Measurements from ENCODE around the gene EIF3D.

The EIF3D gene

GRCh38 chr22:36528795-36529751, at the start of gene EIF3D:
TSS of gene EIF3D (minus strand) at chr22:36529166. CDS start at chr22:36526121, 3,045 bp downstream.
- DNase-seq, result peak; percentile 94 to 97 (median 97)

GRCh38 chr22:36578619-36579018, 49.7 kb upstream of the EIF3D start:
- no peak for DNase-seq

- no peak for DNase-seq
Measured at GRCh38 chr22:36577019-36577418, 48.1 kb upstream of the EIF3D start.

- DNase-seq, result no peak
Measured at GRCh38 chr22:36574728-36575127, 45.8 kb upstream of the EIF3D start.

DNA sequence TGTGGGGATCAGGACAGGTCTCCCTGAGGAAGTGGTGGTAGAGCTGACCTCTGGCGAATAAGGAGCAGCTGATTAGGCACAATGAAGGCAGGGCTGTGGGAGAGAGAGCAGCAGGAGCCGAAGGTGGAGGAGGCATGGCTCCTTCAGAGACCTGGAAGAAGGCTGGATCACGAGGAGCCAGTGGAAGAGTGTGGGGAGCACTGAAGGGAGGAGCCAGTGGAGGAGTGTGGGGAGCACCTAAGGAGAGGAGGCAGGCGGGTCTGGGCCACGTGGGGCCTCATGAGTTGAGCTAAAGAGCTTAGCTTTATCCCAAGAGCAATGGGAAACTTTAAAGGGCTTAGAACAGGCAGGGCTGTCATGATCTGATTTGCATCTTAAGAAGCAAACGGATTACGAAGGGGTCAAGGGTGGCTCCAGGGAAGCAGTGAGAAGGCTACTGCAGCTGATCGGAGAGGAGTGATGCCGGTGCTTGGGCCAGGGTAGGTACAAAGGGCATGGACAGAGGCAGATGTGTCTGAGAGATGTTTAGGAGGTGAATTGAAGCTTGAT, 44.9 kb upstream of the EIF3D start:
- no peak for DNase-seq

GRCh38 chr22:36571991-36572390, 43.0 kb upstream of the EIF3D start:
- DNase-seq, result no peak

DNA sequence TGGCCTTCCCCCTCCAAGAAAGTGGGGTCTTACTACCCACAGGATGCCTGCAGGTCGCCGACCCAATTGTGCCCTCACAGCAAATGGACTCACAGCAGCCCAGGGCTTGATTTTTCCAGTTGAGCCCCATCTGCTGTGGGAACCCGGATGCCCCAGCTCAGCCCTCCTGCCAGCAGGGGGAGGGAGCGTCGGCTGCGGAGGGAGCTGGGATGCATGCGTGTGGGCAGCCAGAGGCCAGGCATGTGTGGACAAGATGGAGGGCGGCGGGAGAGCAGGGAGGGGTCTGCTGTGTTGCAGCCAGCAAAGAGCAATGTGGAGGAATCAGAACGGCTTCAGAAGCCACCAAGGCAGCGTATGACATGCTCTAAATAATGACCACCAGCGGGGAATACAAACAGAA, 41.0 kb upstream of the EIF3D start:
- no peak for DNase-seq

- DNase-seq, result no peak
Measured at GRCh38 chr22:36568846-36569245, 39.9 kb upstream of the EIF3D start.

GRCh38 chr22:36566720-36567119, 37.8 kb upstream of the EIF3D start:
- no peak for DNase-seq

DNA sequence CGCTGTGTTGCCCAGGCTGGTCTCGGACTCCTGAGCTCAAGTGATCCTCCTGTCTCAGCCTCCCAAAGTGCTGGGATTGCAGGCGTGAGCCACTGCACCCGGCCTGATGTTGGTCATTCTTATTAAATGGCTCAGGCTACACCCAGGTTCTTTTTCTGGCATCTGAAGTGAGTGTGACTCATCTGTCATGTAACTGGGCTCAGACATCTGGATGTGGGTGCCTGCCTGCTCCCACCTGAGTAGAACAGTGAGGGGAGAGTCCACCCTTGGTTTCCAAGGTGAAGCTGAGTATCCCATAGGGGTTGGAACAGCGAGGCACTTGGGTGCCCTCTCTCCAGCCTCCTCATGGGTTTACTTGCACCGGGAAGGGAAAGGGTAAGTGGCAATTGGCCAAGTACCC, 36.7 kb upstream of the EIF3D start:
- DNase-seq, result no peak

- DNase-seq, result no peak
Measured at GRCh38 chr22:36565159-36565507, 36.2 kb upstream of the EIF3D start.

DNA sequence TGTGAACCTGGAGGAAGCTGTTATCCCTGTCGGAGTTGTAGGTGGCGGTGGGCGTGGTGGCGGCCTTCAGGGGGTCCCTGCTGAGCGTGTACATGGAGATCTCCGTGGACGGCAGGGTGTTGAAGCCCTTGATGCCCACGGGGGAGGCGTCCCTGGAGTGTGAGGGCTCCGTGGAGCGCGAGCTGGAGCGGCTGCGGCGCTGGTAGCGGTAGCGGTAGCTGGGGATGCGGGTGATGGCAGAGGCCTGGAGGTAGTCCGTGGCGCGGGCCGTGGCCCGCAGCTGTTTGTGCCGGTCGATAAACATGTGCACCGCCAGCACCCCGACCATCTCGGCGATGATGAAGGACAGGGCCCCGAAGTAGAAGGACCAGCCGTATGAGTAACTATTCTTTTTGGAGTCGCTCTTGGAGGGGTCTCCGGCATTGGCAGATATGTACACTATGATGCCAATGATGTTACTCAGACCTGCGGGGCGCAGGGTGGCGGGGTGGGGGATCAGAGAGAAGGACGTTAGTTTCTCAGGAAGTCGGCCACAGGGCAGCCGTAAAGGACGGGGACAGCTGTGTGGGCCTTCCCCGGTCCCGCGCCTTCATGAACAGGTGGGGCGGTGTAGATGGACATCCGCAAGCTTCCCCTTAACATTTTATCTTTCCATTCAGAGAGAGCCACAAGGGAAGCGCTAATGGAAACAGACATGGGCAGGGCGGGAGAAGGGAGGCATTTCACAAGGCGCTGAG, 35.6 kb upstream of the EIF3D start:
- DNase-seq, result no peak

DNA sequence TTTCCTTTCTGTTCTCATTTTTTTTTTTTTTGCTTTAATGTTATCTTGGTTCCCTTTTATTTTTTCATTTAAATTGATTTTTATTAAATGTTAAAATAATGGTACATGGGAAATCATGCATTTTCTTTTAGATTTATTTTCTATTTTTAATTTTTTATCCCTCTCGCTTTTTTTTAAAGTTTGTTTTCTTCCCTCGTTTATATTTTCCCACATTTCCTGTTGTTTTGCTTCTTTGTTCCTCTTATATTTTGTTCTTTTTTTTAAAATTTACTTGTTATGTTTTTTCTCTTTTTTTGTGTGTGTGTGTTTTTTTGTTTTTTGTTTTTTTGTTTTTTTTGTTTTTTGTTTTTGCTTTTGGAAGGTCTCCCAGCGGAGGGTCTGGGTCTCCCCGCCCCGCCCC, 34.9 kb upstream of the EIF3D start:
- DNase-seq, result no peak

DNA sequence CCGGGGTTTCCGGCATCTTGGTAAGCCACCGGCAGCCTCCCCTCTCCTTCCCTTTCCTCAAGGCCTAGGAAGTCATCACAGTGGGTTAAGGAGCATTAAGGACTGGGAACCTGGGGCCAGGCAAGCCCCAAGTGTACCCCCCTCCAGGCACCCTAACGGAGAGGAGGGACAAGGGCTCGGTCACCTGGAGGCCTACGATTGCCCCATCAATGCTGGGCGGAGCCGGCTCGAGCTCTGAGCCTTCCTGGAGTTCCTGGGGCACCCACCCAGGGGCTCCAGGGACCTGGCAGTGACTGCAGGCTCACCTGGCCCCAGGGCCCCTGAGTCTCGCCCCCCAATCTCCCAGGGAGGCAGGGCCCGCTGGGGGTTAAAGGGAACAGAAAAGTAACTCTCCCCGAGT, 34.5 kb upstream of the EIF3D start:
- DNase-seq, result no peak

DNA sequence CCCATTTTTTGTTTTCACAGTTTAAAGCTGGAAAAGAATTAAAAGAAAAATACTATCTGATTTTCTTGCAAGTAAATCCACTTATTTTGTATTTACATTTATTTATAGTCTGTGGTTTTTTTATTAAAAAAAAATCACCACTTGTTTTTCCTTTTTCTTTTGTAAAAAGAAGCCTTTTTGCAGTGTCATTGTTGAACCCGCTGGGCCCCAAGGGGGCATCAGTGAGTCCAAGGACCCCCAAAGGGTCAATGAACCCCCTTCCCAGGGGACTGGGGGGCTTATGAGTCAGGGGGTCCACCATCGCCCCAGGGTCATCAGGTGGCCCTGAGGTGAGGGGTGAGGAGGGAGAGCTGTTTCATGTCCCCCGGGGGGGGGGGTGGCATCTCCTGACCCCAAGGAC, 34.0 kb upstream of the EIF3D start:
- DNase-seq, result no peak

GRCh38 chr22:36562261-36562835, 33.4 kb upstream of the EIF3D start:
- no peak for DNase-seq

DNA sequence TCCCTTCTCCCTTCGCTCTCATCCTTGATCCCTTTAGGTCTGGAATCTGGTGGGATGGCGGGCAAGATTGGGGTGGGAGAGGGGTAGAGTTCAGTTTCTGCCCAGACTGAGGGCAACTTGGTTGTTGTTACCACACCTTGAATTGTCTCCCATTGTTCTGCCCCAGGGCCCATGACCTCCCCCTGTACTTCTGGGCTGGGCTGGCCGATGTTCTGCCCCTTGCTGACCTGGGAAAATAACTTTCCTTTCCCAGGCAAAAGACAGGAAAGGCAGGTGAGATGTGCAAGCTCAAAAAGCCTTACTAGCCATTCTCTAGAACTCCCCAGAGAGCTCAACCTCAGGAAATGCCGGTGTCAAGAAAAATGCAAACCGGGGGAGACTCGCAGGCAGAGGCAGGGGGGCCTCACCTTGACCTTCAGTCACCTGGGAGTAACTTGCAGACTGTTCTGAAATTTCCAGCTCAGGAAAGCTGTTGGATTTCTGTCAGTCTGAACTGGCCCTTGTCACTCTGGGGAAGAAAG, 32.4 kb upstream of the EIF3D start:
- DNase-seq, result no peak

GRCh38 chr22:36560001-36560400, 31.0 kb upstream of the EIF3D start:
- DNase-seq, result no peak

DNA sequence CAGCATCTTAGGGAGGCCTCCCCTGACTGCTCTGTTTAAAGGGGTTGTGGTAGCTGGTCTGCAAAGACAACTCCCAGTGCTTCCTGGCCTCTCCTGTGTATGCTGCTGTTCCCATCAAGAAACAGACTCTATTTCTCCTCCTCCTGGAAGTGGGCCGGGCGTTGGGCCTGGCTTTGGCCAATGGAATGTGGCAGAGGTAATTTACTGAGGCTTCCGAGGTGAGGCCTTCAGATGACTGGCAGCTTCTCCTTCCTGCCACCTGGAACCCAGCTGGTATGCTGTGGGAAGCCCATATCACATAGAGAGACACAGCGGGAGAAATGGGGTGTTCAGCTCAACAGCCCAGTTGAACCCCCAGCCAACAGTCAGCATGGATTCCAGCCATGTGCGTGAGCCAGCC, 25.1 kb upstream of the EIF3D start:
- no peak for DNase-seq

DNA sequence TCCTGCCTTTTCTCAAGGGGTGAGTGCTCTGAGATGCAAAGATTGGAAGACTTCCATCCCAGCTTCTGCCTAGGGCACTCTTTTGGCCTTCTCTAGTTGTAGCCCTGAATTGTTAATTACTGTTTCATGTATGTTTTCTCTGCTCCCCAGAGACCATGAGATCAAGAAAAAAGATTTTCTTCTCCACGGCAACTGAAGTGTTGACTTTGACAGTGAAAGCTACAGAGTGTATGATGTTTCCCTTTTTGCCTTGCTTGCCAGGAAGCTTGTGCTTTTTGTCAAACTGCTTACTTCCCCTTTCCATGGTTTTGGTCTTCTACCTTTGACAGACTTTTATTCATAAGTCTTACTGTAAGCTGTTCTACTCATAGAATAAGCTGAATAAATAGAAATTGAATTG, 23.3 kb upstream of the EIF3D start:
- no peak for DNase-seq

DNA sequence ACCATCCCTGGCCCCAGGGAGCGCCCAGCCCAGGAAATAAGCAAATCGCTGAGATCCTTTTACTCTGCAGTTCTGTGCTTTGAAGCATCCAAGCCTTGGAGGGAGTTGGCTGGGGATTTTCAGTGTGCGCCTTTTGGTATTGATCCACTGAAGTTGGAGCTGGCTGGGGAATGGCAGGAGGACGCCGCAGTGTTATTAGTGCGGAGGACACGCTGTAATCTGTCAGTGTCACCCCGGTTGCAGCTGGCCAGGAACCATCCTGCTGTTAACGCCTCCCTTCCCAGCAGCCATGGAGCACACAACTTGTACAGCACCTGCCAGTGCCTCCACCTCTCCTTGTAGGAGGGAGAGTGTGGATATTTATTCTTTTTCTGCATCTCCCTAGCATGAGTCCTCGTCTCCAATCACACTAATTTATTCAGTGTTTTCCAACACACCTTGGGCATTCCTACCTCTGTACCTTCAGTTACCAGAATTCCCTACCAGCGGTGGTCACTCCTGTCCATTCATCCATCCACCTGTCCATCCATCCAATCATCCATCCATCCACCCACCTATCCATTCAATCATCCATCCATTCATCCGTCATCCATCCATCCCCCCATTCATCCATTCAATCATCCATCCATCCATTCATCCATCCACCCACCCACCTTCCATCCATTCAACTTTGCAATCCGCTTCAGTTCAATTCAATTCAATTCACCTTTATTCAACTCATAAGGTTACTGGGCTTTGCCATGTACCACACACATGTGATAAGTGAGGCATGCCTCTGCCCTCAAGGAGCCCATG, 21.9 kb upstream of the EIF3D start:
- no peak for DNase-seq

DNA sequence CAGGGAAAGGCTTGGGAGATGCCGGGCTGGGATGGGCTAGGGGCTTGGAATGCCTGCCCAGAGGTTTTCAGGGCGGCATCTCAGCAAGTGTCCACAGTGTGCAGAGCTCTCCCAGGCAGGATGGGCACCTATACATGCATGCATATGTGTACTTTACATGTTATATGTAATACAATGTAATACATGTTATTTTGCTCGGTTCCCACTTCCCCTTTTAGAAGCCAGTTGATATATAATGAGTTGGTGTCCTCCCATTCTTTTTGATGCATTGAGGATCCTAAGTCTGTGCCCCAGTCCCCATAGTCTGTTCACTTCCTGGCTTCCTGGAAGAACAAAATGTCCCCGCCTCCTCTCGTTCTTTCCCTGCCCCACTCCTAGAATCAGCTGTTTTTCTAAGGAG, 20.1 kb upstream of the EIF3D start:
- DNase-seq, result no peak

GRCh38 chr22:36548606-36549005, 19.6 kb upstream of the EIF3D start:
- no peak for DNase-seq

Data from activated CD4-positive, CD25-positive, alpha-beta regulatory T cell (primary cell).